Measurements from ENCODE around the gene ITGA6.
"Not testable (repeated sequence)": the region's sequence is repeated elsewhere in the genome, so short reads cannot be mapped to it uniquely, and the experiment has no call there.

The ITGA6 gene

GRCh38 chr2:172532461-172532860 lies 105.1 kb downstream of the ITGA6 start:
- not testable (repeated sequence) for DNase-seq

GRCh38 chr2:172533687-172534086 lies 106.3 kb downstream of the ITGA6 start:
- DNase-seq: no peak

- no peak for DNase-seq
These were observed 107.7 kb downstream of the ITGA6 start for GRCh38 chr2:172535119-172535518.

- not testable (repeated sequence) for DNase-seq
These were observed 110.5 kb downstream of the ITGA6 start for GRCh38 chr2:172537851-172538250.

GRCh38 chr2:172539767-172540166 lies 112.4 kb downstream of the ITGA6 start:
- DNase-seq: no peak

GRCh38 chr2:172540421-172540820 lies 113.0 kb downstream of the ITGA6 start:
- no peak for DNase-seq

- no peak for DNase-seq
These were observed 118.2 kb downstream of the ITGA6 start for GRCh38 chr2:172545408-172546075.

- DNase-seq: no peak
These were observed 121.7 kb downstream of the ITGA6 start for GRCh38 chr2:172549131-172549530.

GRCh38 chr2:172549802-172550201 lies 122.4 kb downstream of the ITGA6 start:
- DNase-seq: not testable (repeated sequence)

- DNase-seq: no peak
These were observed 123.0 kb downstream of the ITGA6 start for GRCh38 chr2:172550419-172550818.

- no peak for DNase-seq
These were observed 123.9 kb downstream of the ITGA6 start for GRCh38 chr2:172551271-172551670.

- DNase-seq: no peak
These were observed 125.3 kb downstream of the ITGA6 start for GRCh38 chr2:172552547-172553291.

- no peak for DNase-seq
These were observed 127.2 kb downstream of the ITGA6 start for GRCh38 chr2:172554352-172555271.

GRCh38 chr2:172555272-172555521 lies 127.8 kb downstream of the ITGA6 start:
- no peak for DNase-seq

All from activated CD4-positive, alpha-beta T cell treated with anti-CD3 and anti-CD28 coated beads, Interleukin-2, amount 50 U/mL, for 1 hour (primary cell).